GM08714 (cell line): ENCODE measurements around the gene RPLP1.

ENCODE experiments used
- H3K4me3 ChIP-seq: fragments of 200-500 bp; sonication (Bioruptor generic); 2 replicates; pipeline ENCODE4 v1.5.1; 2014; ENCODE audit warnings: mild to moderate bottlenecking, low read length, inconsistent platforms
- ZNF274 ChIP-seq: IDR thresholded peaks from 2 replicates; pipeline ENCODE4 v1.6.1; 2012; ENCODE audit warnings: mild to moderate bottlenecking, low read depth, low read length

RPLP1 gene

GRCh38 chr15:69484837-69485236 lies 32.2 kb downstream of the RPLP1 start:
- no peak overlapping the region for H3K4me3 ChIP-seq
- TF ChIP-seq ZNF274: no peak

- no peak for TF ChIP-seq ZNF274
- no peak overlapping the region for H3K4me3 ChIP-seq
These were observed 34.0 kb downstream of the RPLP1 start for GRCh38 chr15:69486481-69487110.

GRCh38 chr15:69489073-69489571 lies 36.5 kb downstream of the RPLP1 start:
- TF ChIP-seq ZNF274: no peak
- H3K4me3 ChIP-seq: no peak overlapping the region

- H3K4me3 ChIP-seq: no peak overlapping the region
- TF ChIP-seq ZNF274: no peak
These were observed 37.9 kb downstream of the RPLP1 start for GRCh38 chr15:69490356-69491037.

GRCh38 chr15:69491038-69491505 lies 38.5 kb downstream of the RPLP1 start:
- no peak for TF ChIP-seq ZNF274

GRCh38 chr15:69493406-69493805 lies 40.8 kb downstream of the RPLP1 start:
- no peak overlapping the region for H3K4me3 ChIP-seq
- TF ChIP-seq ZNF274: no peak

More at GRCh38 chr15:69491038-69491505, 38.5 kb downstream of the RPLP1 start:
- H3K4me3 ChIP-seq: no peak overlapping the region

GRCh38 chr15:69496001-69496400 lies 43.4 kb downstream of the RPLP1 start:
- no peak overlapping the region for H3K4me3 ChIP-seq
- TF ChIP-seq ZNF274: no peak

GRCh38 chr15:69497076-69497475 lies 44.5 kb downstream of the RPLP1 start:
- no peak for TF ChIP-seq ZNF274
- no peak overlapping the region for H3K4me3 ChIP-seq

GRCh38 chr15:69497667-69498066 lies 45.0 kb downstream of the RPLP1 start:
- no peak overlapping the region for H3K4me3 ChIP-seq
- no peak for TF ChIP-seq ZNF274

GRCh38 chr15:69498282-69498681 lies 45.7 kb downstream of the RPLP1 start:
- TF ChIP-seq ZNF274: no peak
- H3K4me3 ChIP-seq: no peak overlapping the region

GRCh38 chr15:69498987-69499386 lies 46.4 kb downstream of the RPLP1 start:
- H3K4me3 ChIP-seq: no peak overlapping the region
- no peak for TF ChIP-seq ZNF274

- H3K4me3 ChIP-seq: no peak overlapping the region
- no peak for TF ChIP-seq ZNF274
These were observed 47.0 kb downstream of the RPLP1 start for GRCh38 chr15:69499521-69500211.

GRCh38 chr15:69500339-69500738 lies 47.7 kb downstream of the RPLP1 start:
- TF ChIP-seq ZNF274: no peak
- H3K4me3 ChIP-seq: no peak overlapping the region

GRCh38 chr15:69501456-69501855 lies 48.8 kb downstream of the RPLP1 start:
- H3K4me3 ChIP-seq: no peak overlapping the region
- no peak for TF ChIP-seq ZNF274

- no peak overlapping the region for H3K4me3 ChIP-seq
- TF ChIP-seq ZNF274: no peak
These were observed 49.9 kb downstream of the RPLP1 start for GRCh38 chr15:69502470-69503045.
